Measurements from ENCODE around the gene CTXND1. TPM values are rescaled to one million over a fixed set of nuclear protein-coding genes. Genes with fewer than 3 reads are reported as not detected.

CTXND1 gene
- total and polyA plus RNA-seq, 2 of the 4 experiments (the other 2 are of a cell fraction): not detected

GRCh38 chr15:80234883-80235282, 17.1 kb downstream of the CTXND1 start:
- Histone ChIP-seq H3K27me3 (ENCODE audit: control insufficient read depth, insufficient read depth, low read length) (peaks cover 28% of the 10 kb centered on the region), H4K8ac (ENCODE audit: low read depth in 2 of 2, low read length in 2 of 2) (no peak overlapping the region), H3K4me3 (ENCODE audit: insufficient read depth, low read depth, low read length) (no peak overlapping the region), H3K18ac (ENCODE audit: low read depth, low read length) (no peak overlapping the region), H3K27ac (ENCODE audit: insufficient read depth, low read length) (no peak overlapping the region), H3K9me3 (ENCODE audit: control insufficient read depth, insufficient read depth, low read length) (no peaks in the 10 kb centered on the region), H2BK120ac (ENCODE audit: low read depth, low read length) (no peak overlapping the region), H2AK9ac (replicated peaks; ENCODE audit: low read depth, low read length, poor library complexity) (no peak overlapping the region), H4K20me1 (ENCODE audit: insufficient read depth, low read length) (no peaks in the 10 kb centered on the region), H3K23ac (ENCODE audit: low read depth, low read length) (no peak overlapping the region), H3K4ac (ENCODE audit: low read depth, low read length) (no peak overlapping the region), H2AK5ac (ENCODE audit: low read depth, low read length) (no peak overlapping the region), H4K91ac (ENCODE audit: insufficient read depth, low read depth, low read length) (no peak overlapping the region), H3K4me1 (ENCODE audit: control insufficient read depth, insufficient read depth, low read length) (no peaks in the 10 kb centered on the region), H2AFZ (replicated peaks; ENCODE audit: low read length, poor library complexity) (peak overlapping the region; percentile 14), H2BK15ac (ENCODE audit: low read depth, low read length) (no peak overlapping the region), H3K14ac (replicated peaks; ENCODE audit: low read depth, low read length) (no peak overlapping the region), H3K4me2 (ENCODE audit: low read depth, low read length) (no peak overlapping the region), H2BK5ac (ENCODE audit: low read depth, low read length, poor library complexity, severe bottlenecking) (no peak overlapping the region), H3K9ac (ENCODE audit: low read depth, low read length) (no peak overlapping the region), H4K5ac (ENCODE audit: low read depth, low read length) (no peak overlapping the region), H2BK20ac (ENCODE audit: low read depth, low read length) (no peak overlapping the region), H3K79me1 (ENCODE audit: low read depth in 1 of 2, low read length in 2 of 2) (no peaks in the 10 kb centered on the region), H3K9me1 (ENCODE audit: insufficient read depth, low read length) (0 out of 2 replicates have a peak, but pooled peaks cover 3% of the 10 kb centered on the region), H3K56ac (ENCODE audit: extremely low read depth, insufficient read depth, low read length) (no peak overlapping the region), H3K36me3 (ENCODE audit: control insufficient read depth, insufficient read depth, low read length) (no peaks in the 10 kb centered on the region)
- TF ChIP-seq, protein P1, sequence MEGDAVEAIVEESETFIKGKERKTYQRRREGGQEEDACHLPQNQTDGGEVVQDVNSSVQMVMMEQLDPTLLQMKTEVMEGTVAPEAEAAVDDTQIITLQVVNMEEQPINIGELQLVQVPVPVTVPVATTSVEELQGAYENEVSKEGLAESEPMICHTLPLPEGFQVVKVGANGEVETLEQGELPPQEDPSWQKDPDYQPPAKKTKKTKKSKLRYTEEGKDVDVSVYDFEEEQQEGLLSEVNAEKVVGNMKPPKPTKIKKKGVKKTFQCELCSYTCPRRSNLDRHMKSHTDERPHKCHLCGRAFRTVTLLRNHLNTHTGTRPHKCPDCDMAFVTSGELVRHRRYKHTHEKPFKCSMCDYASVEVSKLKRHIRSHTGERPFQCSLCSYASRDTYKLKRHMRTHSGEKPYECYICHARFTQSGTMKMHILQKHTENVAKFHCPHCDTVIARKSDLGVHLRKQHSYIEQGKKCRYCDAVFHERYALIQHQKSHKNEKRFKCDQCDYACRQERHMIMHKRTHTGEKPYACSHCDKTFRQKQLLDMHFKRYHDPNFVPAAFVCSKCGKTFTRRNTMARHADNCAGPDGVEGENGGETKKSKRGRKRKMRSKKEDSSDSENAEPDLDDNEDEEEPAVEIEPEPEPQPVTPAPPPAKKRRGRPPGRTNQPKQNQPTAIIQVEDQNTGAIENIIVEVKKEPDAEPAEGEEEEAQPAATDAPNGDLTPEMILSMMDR (conservative IDR thresholded peaks at IDR 0.05; ENCODE audit: low read depth, low read length): peak; percentile 36
- TF ChIP-seq RAD21 (IDR thresholded peaks at IDR 0.05; ENCODE audit: low read length) (peak; percentile 42), SMC3 (IDR thresholded peaks at IDR 0.05; ENCODE audit: low read depth, low read length) (peak; percentile 47; the same call in 1 of the 2 replicates), ELK1 (IDR thresholded peaks at IDR 0.05; ENCODE audit: borderline replicate concordance, low read depth, low read length) (no peak), MXI1 (IDR thresholded peaks at IDR 0.05; ENCODE audit: borderline replicate concordance, low read depth, low read length) (no peak), NFE2L2 (IDR thresholded peaks at IDR 0.05; ENCODE audit: low read depth, low read length) (no peak)
- POLR2A ChIA-PET (ENCODE audit: unreplicated experiment): no interaction called here
- in situ Hi-C loops (cut with MboI; ENCODE audit: low sequenced_read_pairs) (no loop called here), dilution Hi-C loops (cut with HindIII; ENCODE audit: low sequenced_read_pairs, unreplicated experiment) (no loop called here), intact Hi-C loops (cut with micrococcal nuclease) (loop anchor here (10.0 kb wide), 1 partner anchor 170 kb away; no protein-coding TSS in a partner anchor)
- WGBS, 2 experiments (ENCODE audit: extremely low coverage in 2 of 2, insufficient read length in 1 of 2): 80% methylated on average over 2 of the region's 4 CpGs; no CpG with 5 or more reads in 1 of the 2 experiments
- no TSS peak for BruUV-seq (replicated peaks)
- ATAC-seq (ENCODE audit: low read depth) (peak; percentile 21; the same call in 1 of the 2 replicates), DNase-seq (peak; percentile 14)
- CTCF ChIA-PET: interaction anchor here (0.6 to 0.8 kb wide), 2 partner anchors 11 to 77 kb away, joined by 3 to 4 read pairs; no protein-coding TSS in a partner anchor

All from IMR-90 (cell line).